SK-N-MC (cell line): ENCODE results near the gene OSTN.

Source experiments
- EZH2 ChIP-seq: fragments of 200-600 bp; sonication (generic); IDR thresholded peaks from one replicate; pipeline ENCODE4 v1.6.1; 2017; ENCODE audit warnings: antibody characterized with exemption
- FOXP2 ChIP-seq: optimal IDR thresholded peaks from 2 replicates; pipeline ENCODE3; 2011; ENCODE audit warnings: mild to moderate bottlenecking, moderate library complexity; ENCODE audit not compliant: insufficient read depth; ENCODE audit errors: extremely low read length, control extremely low read depth
- POLR2AphosphoS5 ChIP-seq: IDR thresholded peaks from 2 replicates; pipeline ENCODE4 v1.6.1; 2012; ENCODE audit warnings: mild to moderate bottlenecking, low read depth, low read length, borderline replicate concordance

GRCh38 chr3:191217301-191217700 is 18.3 kb downstream of the OSTN start:
- no peak for TF ChIP-seq EZH2
- no peak for TF ChIP-seq POLR2AphosphoS5
- TF ChIP-seq FOXP2 = no peak
